Neuronal stem cell (in vitro differentiated cells): ENCODE results near the gene OR1L6. TPM values are rescaled to one million over a fixed set of nuclear protein-coding genes. Genes with fewer than 3 reads are reported as not detected.

Experiments
- DNase-seq: peaks from one replicate; pipeline ENCODE4 v3.0.0-alpha.2; 2013; ENCODE audit warnings: low spot score
- H2AFZ ChIP-seq: one replicate; pipeline ENCODE4 v1.6.1; 2013; ENCODE audit warnings: mild to moderate bottlenecking, low read length, inconsistent platforms
- H2AK5ac ChIP-seq: 2 replicates; pipeline ENCODE4 v1.6.1; 2013; ENCODE audit warnings: low read depth, mild to moderate bottlenecking, inconsistent platforms, low read length, moderate library complexity, mixed read lengths
- H2BK120ac ChIP-seq: 2 replicates; pipeline ENCODE4 v1.6.1; 2013; ENCODE audit warnings: low read depth, mild to moderate bottlenecking, inconsistent platforms, low read length, moderate library complexity, mixed read lengths
- H2BK12ac ChIP-seq: one replicate; pipeline ENCODE4 v1.6.1; 2013; ENCODE audit warnings: low read length, inconsistent platforms
- H2BK15ac ChIP-seq: 2 replicates; pipeline ENCODE4 v1.6.1; 2013; ENCODE audit warnings: mild to moderate bottlenecking, low read length, inconsistent platforms, mixed read lengths
- H2BK5ac ChIP-seq: one replicate; pipeline ENCODE4 v1.6.1; 2013; ENCODE audit warnings: inconsistent platforms, mild to moderate bottlenecking, low read length, moderate library complexity
- H3K14ac ChIP-seq: one replicate; pipeline ENCODE4 v1.6.1; 2013; ENCODE audit warnings: low read length, inconsistent platforms
- H3K18ac ChIP-seq: 2 replicates; pipeline ENCODE4 v1.6.1; 2013; ENCODE audit warnings: low read length, inconsistent platforms
- H3K23ac ChIP-seq: 2 replicates; pipeline ENCODE4 v1.6.1; 2013; ENCODE audit warnings: low read depth, mild to moderate bottlenecking, mixed read lengths, low read length, inconsistent platforms; ENCODE audit not compliant: poor library complexity
- H3K27ac ChIP-seq: replicated peaks from 3 replicates; pipeline ENCODE4 v1.5.1; 2013; ENCODE audit warnings: low read length, inconsistent platforms
- H3K27me3 ChIP-seq, 3 experiments: 2 replicates each; pipeline ENCODE4 v1.6.1; 2013; ENCODE audit warnings: low read length in 3 of 3, mild to moderate bottlenecking in 2 of 3, inconsistent platforms in 1 of 3, low read depth in 1 of 3, mixed read lengths in 1 of 3, moderate library complexity in 1 of 3; ENCODE audit not compliant: control insufficient read depth in 3 of 3, insufficient read depth in 3 of 3
- H3K36me3 ChIP-seq, 2 donors: replicated peaks in 1 of 2; 2 replicates each; pipeline ENCODE4 v1.6.1; 2013; ENCODE audit warnings: low read length in 2 of 2; ENCODE audit not compliant: control insufficient read depth in 2 of 2, insufficient read depth in 2 of 2
- H3K4ac ChIP-seq: 2 replicates; pipeline ENCODE4 v1.6.1; 2013; ENCODE audit warnings: inconsistent platforms, mild to moderate bottlenecking, low read length, moderate library complexity
- H3K4me1 ChIP-seq, 2 donors: 1 replicate in 1 of 2; 2 replicates in 1 of 2; pipeline ENCODE4 v1.6.1; 2013; ENCODE audit warnings: low read length in 2 of 2, low read depth in 1 of 2; ENCODE audit not compliant: control insufficient read depth in 2 of 2, insufficient read depth in 1 of 2
- H3K4me2 ChIP-seq: one replicate; pipeline ENCODE4 v1.6.1; 2013; ENCODE audit warnings: mild to moderate bottlenecking, low read length, inconsistent platforms; ENCODE audit not compliant: insufficient read depth, poor library complexity, severe bottlenecking
- H3K4me3 ChIP-seq, 2 donors: 2 replicates each; pipeline ENCODE4 v1.5.1; 2013; ENCODE audit warnings: low read length in 2 of 2, mild to moderate bottlenecking in 2 of 2, inconsistent platforms in 1 of 2, moderate library complexity in 1 of 2
- H3K79me1 ChIP-seq: one replicate; pipeline ENCODE4 v1.6.1; 2013; ENCODE audit warnings: low read depth, mild to moderate bottlenecking, inconsistent platforms, low read length, moderate library complexity
- H3K9ac ChIP-seq: one replicate; pipeline ENCODE4 v1.6.1; 2013; ENCODE audit warnings: mild to moderate bottlenecking, low read depth, low read length, inconsistent platforms; ENCODE audit not compliant: poor library complexity
- H3K9me3 ChIP-seq, 2 donors: replicated peaks in 1 of 2; 2 replicates each; pipeline versions ENCODE3 to v1.6.1; 2013; ENCODE audit warnings: low read length in 2 of 2, mild to moderate bottlenecking in 2 of 2, inconsistent platforms in 1 of 2, low read depth in 1 of 2, mixed read lengths in 1 of 2, moderate library complexity in 1 of 2; ENCODE audit not compliant: control insufficient read depth in 2 of 2, insufficient read depth in 1 of 2
- H4K8ac ChIP-seq: one replicate; pipeline ENCODE4 v1.6.1; 2013; ENCODE audit warnings: low read depth, mild to moderate bottlenecking, inconsistent platforms, low read length, moderate library complexity
- H4K91ac ChIP-seq: one replicate; pipeline ENCODE4 v1.6.1; 2013; ENCODE audit warnings: low read length, low read depth, mild to moderate bottlenecking, inconsistent platforms; ENCODE audit not compliant: poor library complexity
- WGBS, 2 donors: extraction: QIAGEN DNeasy Blood & Tissue Kit; methylation state at CpG; one replicate each; pipeline ENCODE4 v1.1.7; 2013; ENCODE audit warnings: missing lambda C conversion rate in 2 of 2, mixed read lengths in 1 of 2; ENCODE audit not compliant: insufficient read length in 2 of 2, insufficient replicate concordance in 1 of 2; ENCODE audit errors: extremely low coverage in 2 of 2; 5-methylcytosine and 5-hydroxymethylcytosine counted together
- polyA plus RNA-seq, 2 experiments: library from polyadenylated mRNA; stranded (reverse); fragments of 200-250 nt; gene quantifications; one replicate each; pipeline ENCODE4 v1.2.3, GENCODE V29; 2013

The OR1L6 gene
- not detected for polyA plus RNA-seq (2013, experiment 1 of 2)
- polyA plus RNA-seq (2013, experiment 2 of 2), result not detected

DNA sequence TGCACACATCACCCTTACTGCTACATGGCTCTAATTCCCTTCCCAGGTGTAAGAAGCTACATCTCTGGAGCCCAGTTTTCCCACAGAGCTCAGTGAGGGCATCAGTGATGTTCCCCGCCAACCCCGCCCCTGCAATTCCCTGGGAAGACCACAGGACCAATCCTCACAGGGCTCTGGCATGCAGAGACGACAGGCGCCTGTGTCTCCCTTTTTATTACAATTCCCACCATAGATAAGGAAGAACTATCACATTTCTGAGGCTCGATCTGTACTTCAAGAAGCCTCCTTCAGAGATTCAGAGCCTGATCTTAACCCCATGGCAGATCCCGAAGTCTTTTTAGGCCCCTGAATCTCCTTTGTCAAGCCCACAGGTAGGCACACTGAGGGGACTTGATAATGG lies at the start of gene OR1L6:
TSS of gene OR1L6 (plus strand) at position 301 of the 400 bp plus-strand sequence. CDS start 7,545 bp downstream, outside the sequence.
- Histone ChIP-seq H3K27ac (no peak within 1 kb of the TSS), H2BK120ac (no peak within 1 kb of the TSS), H3K79me1 (no peaks in the 10 kb centered on the region), H3K4me1 (no peaks in the 10 kb centered on the region), H2BK15ac (no peak within 1 kb of the TSS), H3K4ac (no peak within 1 kb of the TSS), H2AK5ac (no peak within 1 kb of the TSS), H3K18ac (no peak within 1 kb of the TSS), H2BK5ac (no peak within 1 kb of the TSS), H3K36me3 (no peaks in the 10 kb centered on the region), H3K27me3 (no peaks in the 10 kb centered on the region), H4K91ac (no peak within 1 kb of the TSS), H3K9me3 (peaks cover 3 to 14% of the 10 kb centered on the region in 2 donors), H4K8ac (no peak within 1 kb of the TSS), H3K4me2 (no peak within 1 kb of the TSS), H3K9ac (no peak within 1 kb of the TSS), H3K14ac (no peak within 1 kb of the TSS), H2AFZ (no peak within 1 kb of the TSS), H3K23ac (no peak within 1 kb of the TSS), H3K4me3 (no peak within 1 kb of the TSS), H2BK12ac (no peak within 1 kb of the TSS)
- WGBS, 2 donors, result no CpG with 5 or more reads among the region's 6 CpGs
- DNase-seq, result no peak

DNA sequence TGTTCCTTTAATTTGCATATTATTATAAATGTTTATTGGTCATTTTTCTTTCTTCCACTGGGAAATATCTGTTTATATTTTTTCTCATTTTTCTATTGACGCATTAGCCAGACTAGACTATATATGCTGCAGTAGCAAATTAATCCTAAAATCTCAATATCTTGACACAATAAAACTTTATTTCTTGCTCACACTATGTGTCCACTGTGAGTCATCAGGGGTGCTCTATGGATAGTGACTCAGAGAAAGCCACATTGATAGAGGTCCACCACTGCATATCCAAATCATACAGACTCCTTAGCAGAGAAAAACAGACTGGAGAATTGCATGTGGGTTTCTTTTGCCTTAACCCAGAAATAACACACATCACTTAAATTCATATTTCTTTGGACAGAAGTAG lies 46.4 kb upstream of the OR1L6 start:
- no peak overlapping the region for H4K91ac ChIP-seq
- H3K4me2 ChIP-seq, result no peak overlapping the region
- H3K36me3 ChIP-seq, result no peaks in the 10 kb centered on the region
- no peak overlapping the region for H2AFZ ChIP-seq
- H2BK15ac ChIP-seq, result no peak overlapping the region
- no peaks in the 10 kb centered on the region for H3K27me3 ChIP-seq
- no peak overlapping the region for H3K4me3 ChIP-seq
- H2BK5ac ChIP-seq, result no peak overlapping the region
- H3K27ac ChIP-seq, result no peak overlapping the region
- no peak overlapping the region for H3K9ac ChIP-seq
- peaks cover 0 to 2% of the 10 kb centered on the region in 2 donors for H3K9me3 ChIP-seq
- no peaks in the 10 kb centered on the region for H3K79me1 ChIP-seq
- no peak overlapping the region for H2BK120ac ChIP-seq
- H4K8ac ChIP-seq, result no peak overlapping the region
- WGBS, 2 donors, result no CpG with 5 or more reads among the region's 1 CpG
- H3K4me1 ChIP-seq, result no peaks in the 10 kb centered on the region
- no peak overlapping the region for H3K14ac ChIP-seq
- no peak overlapping the region for H3K4ac ChIP-seq
- H2BK12ac ChIP-seq, result no peak overlapping the region
- no peak overlapping the region for H2AK5ac ChIP-seq
- H3K18ac ChIP-seq, result no peak overlapping the region
- H3K23ac ChIP-seq, result no peak overlapping the region
- no peak for DNase-seq

- Histone ChIP-seq H2BK120ac (no peak overlapping the region), H3K36me3 (no peaks in the 10 kb centered on the region), H3K14ac (no peak overlapping the region), H3K27ac (no peak overlapping the region), H2AK5ac (no peak overlapping the region), H3K4me3 (no peak overlapping the region), H3K79me1 (no peaks in the 10 kb centered on the region), H3K9me3 (peaks cover 0 to 10% of the 10 kb centered on the region in 2 donors), H3K4me1 (no peaks in the 10 kb centered on the region), H3K23ac (no peak overlapping the region), H3K27me3 (no peaks in the 10 kb centered on the region), H4K8ac (no peak overlapping the region), H2BK5ac (no peak overlapping the region), H3K9ac (no peak overlapping the region), H3K18ac (no peak overlapping the region), H3K4ac (no peak overlapping the region), H2BK15ac (no peak overlapping the region), H2AFZ (no peak overlapping the region), H2BK12ac (no peak overlapping the region), H3K4me2 (no peak overlapping the region), H4K91ac (no peak overlapping the region)
- no CpG with 5 or more reads among the region's 7 CpGs for WGBS, 2 donors
- DNase-seq, result no peak
These were observed 24.1 kb upstream of the OR1L6 start for GRCh38 chr9:122718038-122718437.

DNA sequence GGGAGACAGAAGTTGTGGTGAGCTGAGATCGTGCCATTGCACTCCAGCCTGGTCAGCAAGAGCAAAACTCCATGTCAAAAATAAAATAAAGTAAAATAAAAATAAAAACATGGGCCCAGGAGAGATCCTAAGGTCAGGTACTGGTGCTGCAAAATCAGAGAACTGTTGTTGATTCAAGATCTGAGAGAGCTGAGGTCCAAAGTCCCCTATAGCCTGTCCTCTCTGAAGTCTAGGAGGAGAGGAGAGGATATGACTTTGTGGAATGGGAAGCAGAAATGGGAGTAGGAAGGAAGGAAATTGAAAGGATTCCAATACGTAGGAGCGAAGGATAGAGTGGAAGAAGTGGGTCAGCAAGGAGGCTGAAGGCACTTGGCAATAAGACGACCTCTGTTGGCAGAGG lies 22.9 kb upstream of the OR1L6 start:
- H3K27me3 ChIP-seq, result no peaks in the 10 kb centered on the region
- H2BK120ac ChIP-seq, result no peak overlapping the region
- no peak overlapping the region for H2BK12ac ChIP-seq
- H3K27ac ChIP-seq, result no peak overlapping the region
- no peak overlapping the region for H4K8ac ChIP-seq
- H3K36me3 ChIP-seq, result no peaks in the 10 kb centered on the region
- no peak overlapping the region for H2BK5ac ChIP-seq
- H3K18ac ChIP-seq, result no peak overlapping the region
- peaks cover 0 to 10% of the 10 kb centered on the region in 2 donors for H3K9me3 ChIP-seq
- no peak overlapping the region for H3K14ac ChIP-seq
- H2AFZ ChIP-seq, result no peak overlapping the region
- H2BK15ac ChIP-seq, result no peak overlapping the region
- H3K23ac ChIP-seq, result no peak overlapping the region
- no peak for DNase-seq
- no peaks in the 10 kb centered on the region for H3K79me1 ChIP-seq
- no peak overlapping the region for H3K4me3 ChIP-seq
- H4K91ac ChIP-seq, result no peak overlapping the region
- no peaks in the 10 kb centered on the region for H3K4me1 ChIP-seq
- 100% methylated on average over 2 of the region's 4 CpGs; no CpG with 5 or more reads in 1 of the 2 donors for WGBS, 2 donors
- H3K4ac ChIP-seq, result no peak overlapping the region
- H3K4me2 ChIP-seq, result no peak overlapping the region
- H3K9ac ChIP-seq, result no peak overlapping the region
- H2AK5ac ChIP-seq, result no peak overlapping the region
